OCI-LY7 (cell line): Measurements from ENCODE around the gene KIN.
"Not testable (repeated sequence)": the region's sequence is repeated elsewhere in the genome, so short reads cannot be mapped to it uniquely, and the experiment has no call there.

Source experiments
- EZH2phosphoT487 ChIP-seq: fragments of 200-600 bp; sonication (generic); IDR thresholded peaks from 2 replicates; pipeline ENCODE4 v1.6.1; 2018; ENCODE audit warnings: low read depth, borderline replicate concordance, mild to moderate bottlenecking, mixed run types, antibody characterized with exemption, low read length, moderate library complexity, mixed read lengths
- TF ChIP-seq, protein P1 (sequence below): fragments of 200-600 bp; sonication (generic); conservative IDR thresholded peaks from 2 replicates; pipeline ENCODE4 v1.5.1; 2014; ENCODE audit warnings: mild to moderate bottlenecking, antibody characterized with exemption, low read length, moderate library complexity, mixed read lengths

DNA sequence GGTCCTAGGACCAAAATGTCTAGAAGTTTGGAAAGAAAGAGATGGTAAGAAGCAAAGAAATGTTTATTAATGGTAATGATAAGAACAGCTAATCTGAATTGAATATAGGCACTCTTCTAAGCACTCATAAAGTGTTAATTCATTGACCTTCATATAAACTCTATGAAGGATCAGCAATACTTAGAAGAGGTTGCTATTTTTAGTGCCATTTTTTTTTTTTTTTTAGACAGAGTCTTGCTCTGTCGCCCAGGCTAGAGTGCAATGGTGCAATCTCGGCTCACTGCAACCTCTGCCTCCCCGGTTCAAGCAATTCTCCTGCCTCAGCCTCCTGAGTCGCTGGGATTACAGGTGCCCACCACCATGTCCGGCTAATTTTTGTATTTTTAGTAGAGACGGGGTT, 5.6 kb downstream of the KIN start:
- TF ChIP-seq, protein P1, sequence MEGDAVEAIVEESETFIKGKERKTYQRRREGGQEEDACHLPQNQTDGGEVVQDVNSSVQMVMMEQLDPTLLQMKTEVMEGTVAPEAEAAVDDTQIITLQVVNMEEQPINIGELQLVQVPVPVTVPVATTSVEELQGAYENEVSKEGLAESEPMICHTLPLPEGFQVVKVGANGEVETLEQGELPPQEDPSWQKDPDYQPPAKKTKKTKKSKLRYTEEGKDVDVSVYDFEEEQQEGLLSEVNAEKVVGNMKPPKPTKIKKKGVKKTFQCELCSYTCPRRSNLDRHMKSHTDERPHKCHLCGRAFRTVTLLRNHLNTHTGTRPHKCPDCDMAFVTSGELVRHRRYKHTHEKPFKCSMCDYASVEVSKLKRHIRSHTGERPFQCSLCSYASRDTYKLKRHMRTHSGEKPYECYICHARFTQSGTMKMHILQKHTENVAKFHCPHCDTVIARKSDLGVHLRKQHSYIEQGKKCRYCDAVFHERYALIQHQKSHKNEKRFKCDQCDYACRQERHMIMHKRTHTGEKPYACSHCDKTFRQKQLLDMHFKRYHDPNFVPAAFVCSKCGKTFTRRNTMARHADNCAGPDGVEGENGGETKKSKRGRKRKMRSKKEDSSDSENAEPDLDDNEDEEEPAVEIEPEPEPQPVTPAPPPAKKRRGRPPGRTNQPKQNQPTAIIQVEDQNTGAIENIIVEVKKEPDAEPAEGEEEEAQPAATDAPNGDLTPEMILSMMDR: not testable (repeated sequence)
- not testable (repeated sequence) for TF ChIP-seq EZH2phosphoT487
